Thoracic aorta (tissue), 2 donors: ENCODE measurements around the gene KAZN. TPM values are rescaled to one million over a fixed set of nuclear protein-coding genes. Genes with fewer than 3 reads are reported as not detected.

ENCODE experiments used
- ATAC-seq: fragments of 150-250 bp; one replicate; pipeline ENCODE4 v1.8.0; 2017; ENCODE audit warnings: low read depth; ENCODE audit not compliant: insufficient number of reproducible peaks, low FRiP score
- DNase-seq: peaks from one replicate; pipeline ENCODE4 v3.0.0-alpha.2; 2020; ENCODE audit warnings: low spot score
- H3K27ac ChIP-seq, 2 donors: fragments of 200-600 bp; sonication (generic); 1 replicate in 1 of 2; 2 replicates in 1 of 2; pipeline ENCODE4 v1.5.1; 2016; ENCODE audit warnings: mild to moderate bottlenecking in 2 of 2, moderate library complexity in 2 of 2
- H3K27me3 ChIP-seq: fragments of 200-600 bp; sonication (generic); replicated peaks from 2 replicates; pipeline ENCODE4 v1.6.0; 2016; ENCODE audit warnings: mild to moderate bottlenecking; ENCODE audit not compliant: insufficient read depth
- H3K36me3 ChIP-seq: fragments of 200-600 bp; sonication (generic); one replicate; pipeline ENCODE4 v1.5.1; 2016
- H3K4me1 ChIP-seq, 2 donors: fragments of 200-600 bp; sonication (generic); 1 replicate in 1 of 2; 2 replicates in 1 of 2; pipeline versions ENCODE4 v1.5.1 to v1.6.0; 2016; ENCODE audit warnings: low read depth in 2 of 2, mild to moderate bottlenecking in 1 of 2; ENCODE audit not compliant: control insufficient read depth in 1 of 2
- H3K4me3 ChIP-seq: fragments of 200-600 bp; sonication (generic); 2 replicates; pipeline ENCODE4 v1.5.1; 2016; ENCODE audit warnings: mild to moderate bottlenecking
- H3K9me3 ChIP-seq: fragments of 200-600 bp; sonication (generic); 2 replicates; pipeline ENCODE4 v1.5.1; 2016
- CTCF ChIP-seq: fragments of 200-600 bp; sonication (generic); IDR thresholded peaks from one replicate; pipeline ENCODE4 v1.5.1; 2019; ENCODE audit warnings: antibody characterized with exemption
- total RNA-seq, 2 donors: library from RNA; depleted of rRNA; stranded (reverse); fragments of >200 nt; gene quantifications; one replicate each; pipeline versions ENCODE4 v1.1.0 to v1.2.3, GENCODE V29; 2016

KAZN gene
- total RNA-seq, 2 donors from 2014 or later: 17.4 to 30.3 TPM

- Histone ChIP-seq H3K4me1 (peaks cover 9 to 16% of the 10 kb centered on the region in 2 donors), H3K9me3 (no peaks in the 10 kb centered on the region), H3K27ac (peak overlapping the region in 1 of 2 donors; percentile 57), H3K27me3 (no peaks in the 10 kb centered on the region), H3K36me3 (no peaks in the 10 kb centered on the region), H3K4me3 (no peak overlapping the region)
- ATAC-seq (no peak), DNase-seq (no peak)
- no peak for TF ChIP-seq CTCF
Measured at GRCh38 chr1:15007368-15007767, 408.9 kb downstream of the KAZN start.

GRCh38 chr1:15007842-15008241, 409.4 kb downstream of the KAZN start:
- no peak for TF ChIP-seq CTCF
- H3K9me3 ChIP-seq: no peaks in the 10 kb centered on the region
- H3K4me3 ChIP-seq: no peak overlapping the region
- H3K27me3 ChIP-seq: no peaks in the 10 kb centered on the region
- ATAC-seq (no peak), DNase-seq (no peak)
- no peaks in the 10 kb centered on the region for H3K36me3 ChIP-seq
- peaks cover 9 to 16% of the 10 kb centered on the region in 2 donors for H3K4me1 ChIP-seq
- peak overlapping the region; percentile 35 to 57 for H3K27ac ChIP-seq

GRCh38 chr1:15008783-15009729, 410.6 kb downstream of the KAZN start:
- Histone ChIP-seq H3K27me3 (no peaks in the 10 kb centered on the region), H3K27ac (peak overlapping the region in 1 of 2 donors; percentile 57), H3K4me3 (no peak overlapping the region), H3K4me1 (peaks cover 9 to 16% of the 10 kb centered on the region in 2 donors), H3K36me3 (no peaks in the 10 kb centered on the region), H3K9me3 (no peaks in the 10 kb centered on the region)
- ATAC-seq (no peak), DNase-seq (no peak)
- no peak for TF ChIP-seq CTCF

GRCh38 chr1:15011160-15011559, 412.7 kb downstream of the KAZN start:
- Histone ChIP-seq H3K36me3 (no peaks in the 10 kb centered on the region), H3K27ac (no peak overlapping the region), H3K27me3 (no peaks in the 10 kb centered on the region), H3K9me3 (no peaks in the 10 kb centered on the region), H3K4me1 (peaks cover 9 to 16% of the 10 kb centered on the region in 2 donors), H3K4me3 (no peak overlapping the region)
- DNase-seq (no peak), ATAC-seq (no peak)
- no peak for TF ChIP-seq CTCF

GRCh38 chr1:15011661-15012060, 413.2 kb downstream of the KAZN start:
- no peak for DNase-seq
- no peak for TF ChIP-seq CTCF
- no peaks in the 10 kb centered on the region for H3K9me3 ChIP-seq
- H3K27ac ChIP-seq: no peak overlapping the region
- no peaks in the 10 kb centered on the region for H3K36me3 ChIP-seq
- ATAC-seq: no peak
- peaks cover 9 to 16% of the 10 kb centered on the region in 2 donors for H3K4me1 ChIP-seq
- H3K4me3 ChIP-seq: no peak overlapping the region
- H3K27me3 ChIP-seq: no peaks in the 10 kb centered on the region
